Gastrocnemius medialis (tissue), 4 donors: ENCODE data around the gene MTERF1. TPM values are rescaled to one million over a fixed set of nuclear protein-coding genes. Genes with fewer than 3 reads are reported as not detected.

Experiments
- ATAC-seq, 2 donors: fragments of 150-250 bp; one replicate each; pipeline ENCODE4 v1.9.1; 2016
- DNase-seq, 2 donors: peaks; one replicate each; pipeline ENCODE4 v3.0.0-alpha.2; 2019
- H3K27ac ChIP-seq, 4 donors: fragments of 200-600 bp; sonication (generic); 1 replicate in 1 of 4; 2 replicates in 3 of 4; pipeline ENCODE4 v1.5.1; 2016 to 2018; ENCODE audit warnings: mild to moderate bottlenecking in 2 of 4, moderate library complexity in 1 of 4
- H3K27me3 ChIP-seq, 3 donors: fragments of 200-600 bp; sonication (generic) in 2 of 3; 1 replicate in 1 of 3; 2 replicates in 2 of 3; pipeline versions ENCODE4 v1.5.1 to v1.6.0; 2016 to 2019; ENCODE audit warnings: mild to moderate bottlenecking in 1 of 3, moderate library complexity in 1 of 3
- H3K36me3 ChIP-seq, 2 donors: fragments of 200-600 bp; sonication (generic) in 1 of 2; one replicate each; pipeline ENCODE4 v1.5.1; 2017 to 2018
- H3K4me1 ChIP-seq, 2 donors: fragments of 200-600 bp; sonication (generic) in 1 of 2; one replicate each; pipeline ENCODE4 v1.5.1; 2016 to 2017; ENCODE audit warnings: mild to moderate bottlenecking in 2 of 2
- H3K4me3 ChIP-seq, 4 donors: fragments of 200-600 bp; sonication (generic) in 3 of 4; 1 replicate in 1 of 4; 2 replicates in 3 of 4; pipeline ENCODE4 v1.5.1; 2016 to 2019; ENCODE audit warnings: mild to moderate bottlenecking in 2 of 4
- H3K9me3 ChIP-seq, 3 donors: fragments of 200-600 bp; sonication (generic) in 2 of 3; 1 replicate in 1 of 3; 2 replicates in 2 of 3; pipeline ENCODE4 v1.5.1; 2016 to 2019
- POLR2A ChIP-seq, 2 donors: fragments of 450-650 bp; IDR thresholded peaks; one replicate each; pipeline ENCODE4 v1.6.1; 2017; ENCODE audit warnings: antibody characterized with exemption in 2 of 2, mild to moderate bottlenecking in 2 of 2, moderate library complexity in 2 of 2
- in situ Hi-C, 4 donors: fragments of 200-750 bp; cut with MboI; loops; one replicate each; pipeline versions ENCODE4 v1.15.0 to v1.8.0; 2017; ENCODE audit warnings: low sequenced_read_pairs in 4 of 4
- intact Hi-C: fragments of 100-400 bp; cut with DNase I; formaldehyde crosslinking; loops from one replicate; pipeline ENCODE4 v1.15.1; 2023; ENCODE audit warnings: low total_unique reads
- total RNA-seq, 4 donors: library from RNA; depleted of rRNA; stranded (reverse); fragments of >200 nt; gene quantifications; one replicate each; pipeline versions ENCODE4 v1.1.0 to v1.2.3, GENCODE V29; 2016
- TF ChIP-seq, protein P1 (sequence below), 5 experiments: fragments of 450-650 bp in 3 of 5; fragments of 200-600 bp in 2 of 5; sonication (generic) in 2 of 5; IDR thresholded peaks in 4 of 5; conservative IDR thresholded peaks in 1 of 5; 1 replicate in 4 of 5; 2 replicates in 1 of 5; pipeline ENCODE4 v1.5.1; 2016 to 2019; ENCODE audit warnings: antibody characterized with exemption in 5 of 5, mild to moderate bottlenecking in 3 of 5, moderate library complexity in 3 of 5

Gene MTERF1
- total RNA-seq, 4 donors from 2014 or later = 3.3 to 5.5 (median 3.7) TPM

DNA sequence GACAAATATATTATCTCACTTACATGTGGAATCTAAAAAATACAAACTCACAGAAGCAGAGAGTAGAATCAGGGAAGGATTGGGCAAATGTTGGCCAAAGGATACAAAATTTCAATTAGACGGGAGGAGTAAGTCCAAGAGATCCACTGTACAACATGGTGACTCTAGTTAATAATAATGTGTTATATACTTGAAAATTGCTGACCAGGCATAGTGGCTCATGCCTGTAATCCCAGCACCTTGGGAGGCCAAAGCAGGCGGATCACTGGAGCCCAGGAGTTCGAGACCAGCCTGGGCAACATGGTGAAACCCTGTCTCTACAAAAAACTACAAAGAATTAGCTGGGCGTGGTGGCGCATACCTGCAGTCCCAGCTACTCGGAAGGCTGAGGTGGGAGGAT lies 16.4 kb downstream of the MTERF1 start:
- ATAC-seq (no peak), DNase-seq (no peak)
- no peak for TF ChIP-seq POLR2A (IDR thresholded peaks at IDR 0.05)
- TF ChIP-seq, protein P1, sequence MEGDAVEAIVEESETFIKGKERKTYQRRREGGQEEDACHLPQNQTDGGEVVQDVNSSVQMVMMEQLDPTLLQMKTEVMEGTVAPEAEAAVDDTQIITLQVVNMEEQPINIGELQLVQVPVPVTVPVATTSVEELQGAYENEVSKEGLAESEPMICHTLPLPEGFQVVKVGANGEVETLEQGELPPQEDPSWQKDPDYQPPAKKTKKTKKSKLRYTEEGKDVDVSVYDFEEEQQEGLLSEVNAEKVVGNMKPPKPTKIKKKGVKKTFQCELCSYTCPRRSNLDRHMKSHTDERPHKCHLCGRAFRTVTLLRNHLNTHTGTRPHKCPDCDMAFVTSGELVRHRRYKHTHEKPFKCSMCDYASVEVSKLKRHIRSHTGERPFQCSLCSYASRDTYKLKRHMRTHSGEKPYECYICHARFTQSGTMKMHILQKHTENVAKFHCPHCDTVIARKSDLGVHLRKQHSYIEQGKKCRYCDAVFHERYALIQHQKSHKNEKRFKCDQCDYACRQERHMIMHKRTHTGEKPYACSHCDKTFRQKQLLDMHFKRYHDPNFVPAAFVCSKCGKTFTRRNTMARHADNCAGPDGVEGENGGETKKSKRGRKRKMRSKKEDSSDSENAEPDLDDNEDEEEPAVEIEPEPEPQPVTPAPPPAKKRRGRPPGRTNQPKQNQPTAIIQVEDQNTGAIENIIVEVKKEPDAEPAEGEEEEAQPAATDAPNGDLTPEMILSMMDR (IDR thresholded peaks at IDR 0.05 in 4 of 5, conservative IDR thresholded peaks at IDR 0.05 in 1 of 5) = no peak
- Histone ChIP-seq H3K9me3 (no peaks in the 10 kb centered on the region), H3K27ac (no peak overlapping the region), H3K27me3 (no peaks in the 10 kb centered on the region), H3K4me1 (no peaks in the 10 kb centered on the region), H3K36me3 (no peaks in the 10 kb centered on the region), H3K4me3 (no peak overlapping the region)
- in situ Hi-C loops (no loop called here), intact Hi-C loops (no loop called here)

GRCh38 chr7:91852263-91852741 lies 28.2 kb downstream of the MTERF1 start:
- DNase-seq (no peak), ATAC-seq (no peak)
- Histone ChIP-seq H3K27me3 (no peaks in the 10 kb centered on the region), H3K36me3 (no peaks in the 10 kb centered on the region), H3K4me1 (no peaks in the 10 kb centered on the region), H3K27ac (no peak overlapping the region), H3K4me3 (no peak overlapping the region), H3K9me3 (no peaks in the 10 kb centered on the region)
- no peak for TF ChIP-seq POLR2A (IDR thresholded peaks at IDR 0.05)
- TF ChIP-seq, protein P1 (IDR thresholded peaks at IDR 0.05 in 4 of 5, conservative IDR thresholded peaks at IDR 0.05 in 1 of 5) = no peak
- in situ Hi-C loops = no loop called here
- intact Hi-C loops = no loop called here

GRCh38 chr7:91850455-91850854 lies 30.0 kb downstream of the MTERF1 start:
- in situ Hi-C loops = no loop called here
- no peaks in the 10 kb centered on the region for H3K9me3 ChIP-seq
- H3K27ac ChIP-seq = no peak overlapping the region
- H3K36me3 ChIP-seq = no peaks in the 10 kb centered on the region
- intact Hi-C loops = no loop called here
- H3K27me3 ChIP-seq = no peaks in the 10 kb centered on the region
- no peak for TF ChIP-seq POLR2A (IDR thresholded peaks at IDR 0.05)
- TF ChIP-seq, protein P1 (IDR thresholded peaks at IDR 0.05 in 4 of 5, conservative IDR thresholded peaks at IDR 0.05 in 1 of 5) = no peak
- ATAC-seq (no peak), DNase-seq (no peak)
- H3K4me3 ChIP-seq = no peak overlapping the region
- H3K4me1 ChIP-seq = no peaks in the 10 kb centered on the region

GRCh38 chr7:91847876-91848588 lies 32.5 kb downstream of the MTERF1 start:
- no peak for ATAC-seq
- H3K9me3 ChIP-seq = no peaks in the 10 kb centered on the region
- no peaks in the 10 kb centered on the region for H3K27me3 ChIP-seq
- H3K36me3 ChIP-seq = no peaks in the 10 kb centered on the region
- H3K4me1 ChIP-seq = no peaks in the 10 kb centered on the region
- no peak overlapping the region for H3K27ac ChIP-seq
- no peak for DNase-seq
- H3K4me3 ChIP-seq = no peak overlapping the region
- TF ChIP-seq POLR2A (IDR thresholded peaks at IDR 0.05) = no peak
- TF ChIP-seq, protein P1 (IDR thresholded peaks at IDR 0.05 in 4 of 5, conservative IDR thresholded peaks at IDR 0.05 in 1 of 5) = no peak
- in situ Hi-C loops (no loop called here), intact Hi-C loops (no loop called here)
